GM18505 (cell line): Measurements from ENCODE around the gene DNAH1.

Experiments used
- ATAC-seq: cut with Tn5 transposase; IDR thresholded peaks from one replicate; pipeline ENCODE4 v1.9.1; 2021; ENCODE audit not compliant: unreplicated experiment
- POLR2A ChIP-seq: IDR thresholded peaks from 4 replicates; pipeline ENCODE4 v1.6.1; 2011; ENCODE audit warnings: borderline replicate concordance; ENCODE audit not compliant: insufficient read depth, insufficient read length; ENCODE audit errors: extremely low read depth

The DNAH1 gene

GRCh38 chr3:52393959-52394670 lies 78.0 kb downstream of the DNAH1 start:
- ATAC-seq = no peak
- no peak for TF ChIP-seq POLR2A

GRCh38 chr3:52394751-52395502 lies 78.8 kb downstream of the DNAH1 start:
- ATAC-seq = no peak
- TF ChIP-seq POLR2A = no peak

- no peak for ATAC-seq
- TF ChIP-seq POLR2A = no peak
These were observed 79.4 kb downstream of the DNAH1 start for GRCh38 chr3:52395503-52395865.

GRCh38 chr3:52396011-52396906 lies 80.1 kb downstream of the DNAH1 start:
- TF ChIP-seq POLR2A = no peak
- ATAC-seq = no peak

GRCh38 chr3:52396907-52397591 lies 80.9 kb downstream of the DNAH1 start:
- TF ChIP-seq POLR2A = no peak
- ATAC-seq = no peak

- TF ChIP-seq POLR2A = no peak
- ATAC-seq = no peak
These were observed 81.7 kb downstream of the DNAH1 start for GRCh38 chr3:52397676-52398399.

- no peak for TF ChIP-seq POLR2A
- no peak for ATAC-seq
These were observed 82.6 kb downstream of the DNAH1 start for GRCh38 chr3:52398670-52399081.

GRCh38 chr3:52399131-52399530 lies 83.0 kb downstream of the DNAH1 start:
- no peak for ATAC-seq

GRCh38 chr3:52399593-52399992 lies 83.5 kb downstream of the DNAH1 start:
- no peak for ATAC-seq
- TF ChIP-seq POLR2A = no peak

More at GRCh38 chr3:52399131-52399530, 83.0 kb downstream of the DNAH1 start:
- TF ChIP-seq POLR2A = no peak

GRCh38 chr3:52400275-52400793 lies 84.2 kb downstream of the DNAH1 start:
- no peak for ATAC-seq
- TF ChIP-seq POLR2A = peak; percentile 20

- no peak for ATAC-seq
- TF ChIP-seq POLR2A = no peak
These were observed 84.9 kb downstream of the DNAH1 start for GRCh38 chr3:52401021-52401420.

GRCh38 chr3:52401551-52401950 lies 85.4 kb downstream of the DNAH1 start:
- ATAC-seq = no peak
- TF ChIP-seq POLR2A = no peak
